ENCODE measurements around the gene WWOX.

- TF ChIP-seq, protein P1, sequence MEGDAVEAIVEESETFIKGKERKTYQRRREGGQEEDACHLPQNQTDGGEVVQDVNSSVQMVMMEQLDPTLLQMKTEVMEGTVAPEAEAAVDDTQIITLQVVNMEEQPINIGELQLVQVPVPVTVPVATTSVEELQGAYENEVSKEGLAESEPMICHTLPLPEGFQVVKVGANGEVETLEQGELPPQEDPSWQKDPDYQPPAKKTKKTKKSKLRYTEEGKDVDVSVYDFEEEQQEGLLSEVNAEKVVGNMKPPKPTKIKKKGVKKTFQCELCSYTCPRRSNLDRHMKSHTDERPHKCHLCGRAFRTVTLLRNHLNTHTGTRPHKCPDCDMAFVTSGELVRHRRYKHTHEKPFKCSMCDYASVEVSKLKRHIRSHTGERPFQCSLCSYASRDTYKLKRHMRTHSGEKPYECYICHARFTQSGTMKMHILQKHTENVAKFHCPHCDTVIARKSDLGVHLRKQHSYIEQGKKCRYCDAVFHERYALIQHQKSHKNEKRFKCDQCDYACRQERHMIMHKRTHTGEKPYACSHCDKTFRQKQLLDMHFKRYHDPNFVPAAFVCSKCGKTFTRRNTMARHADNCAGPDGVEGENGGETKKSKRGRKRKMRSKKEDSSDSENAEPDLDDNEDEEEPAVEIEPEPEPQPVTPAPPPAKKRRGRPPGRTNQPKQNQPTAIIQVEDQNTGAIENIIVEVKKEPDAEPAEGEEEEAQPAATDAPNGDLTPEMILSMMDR (conservative IDR thresholded peaks at IDR 0.05), result no peak
- no peak for TF ChIP-seq EZH2 (IDR thresholded peaks at IDR 0.05; ENCODE audit: low read depth)
These were observed 315.6 kb downstream of the WWOX start for GRCh38 chr16:78415013-78415412.

Measured in PC-9 (cell line).